Measurements from ENCODE around the gene ERVH48-1.
"Not testable (repeated sequence)": the region's sequence is repeated elsewhere in the genome, so short reads cannot be mapped to it uniquely, and the experiment has no call there.

The ERVH48-1 gene

DNA sequence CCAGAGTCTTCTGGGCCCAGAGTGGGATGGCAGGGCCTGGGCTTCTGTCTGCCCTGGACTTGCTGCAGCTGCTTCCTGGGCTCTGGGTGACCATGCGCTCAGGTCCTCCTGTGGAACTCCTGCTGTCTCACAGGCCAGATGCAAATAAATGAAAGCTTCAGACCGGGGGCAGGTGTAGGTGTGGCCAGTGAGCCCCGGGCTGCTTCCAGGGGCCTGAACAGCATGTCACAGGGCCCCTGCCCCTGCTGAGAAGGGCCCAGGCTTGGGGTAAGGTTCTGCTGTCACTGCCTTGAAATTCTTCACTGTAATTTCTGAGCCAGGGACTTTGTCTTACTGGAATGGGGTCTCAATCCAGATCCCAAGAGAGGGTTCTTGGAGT, 46.5 kb upstream of the ERVH48-1 start:
- Histone ChIP-seq H3K27me3 (ENCODE audit: control insufficient read depth, low read length) (no peaks in the 10 kb centered on the region), H3F3A (ENCODE audit: control insufficient read depth, insufficient read depth) (peaks cover 4% of the 10 kb centered on the region; the same call in 1 of the 2 replicates), H3K4me1 (ENCODE audit: control insufficient read depth, low read length) (peaks cover 25% of the 10 kb centered on the region), H4K20me1 (ENCODE audit: control insufficient read depth, insufficient read depth, low read depth, low read length) (no peaks in the 10 kb centered on the region), H3K9me3 (ENCODE audit: control insufficient read depth, insufficient read depth, low read length) (no peaks in the 10 kb centered on the region), H3K36me3 (ENCODE audit: control insufficient read depth, low read length) (peaks cover 7% of the 10 kb centered on the region), H3K9me2 (replicated peaks; ENCODE audit: control insufficient read depth, low read length) (no peaks in the 10 kb centered on the region), H3K4me3 (ENCODE audit: low read length) (no peak overlapping the region), H3K79me2 (ENCODE audit: control insufficient read depth, low read length) (peaks cover 18% of the 10 kb centered on the region), H3K4me2 (ENCODE audit: low read length) (no peak overlapping the region), H3K27ac (ENCODE audit: low read depth, low read length) (no peak overlapping the region)
- TF ChIP-seq, protein P1, sequence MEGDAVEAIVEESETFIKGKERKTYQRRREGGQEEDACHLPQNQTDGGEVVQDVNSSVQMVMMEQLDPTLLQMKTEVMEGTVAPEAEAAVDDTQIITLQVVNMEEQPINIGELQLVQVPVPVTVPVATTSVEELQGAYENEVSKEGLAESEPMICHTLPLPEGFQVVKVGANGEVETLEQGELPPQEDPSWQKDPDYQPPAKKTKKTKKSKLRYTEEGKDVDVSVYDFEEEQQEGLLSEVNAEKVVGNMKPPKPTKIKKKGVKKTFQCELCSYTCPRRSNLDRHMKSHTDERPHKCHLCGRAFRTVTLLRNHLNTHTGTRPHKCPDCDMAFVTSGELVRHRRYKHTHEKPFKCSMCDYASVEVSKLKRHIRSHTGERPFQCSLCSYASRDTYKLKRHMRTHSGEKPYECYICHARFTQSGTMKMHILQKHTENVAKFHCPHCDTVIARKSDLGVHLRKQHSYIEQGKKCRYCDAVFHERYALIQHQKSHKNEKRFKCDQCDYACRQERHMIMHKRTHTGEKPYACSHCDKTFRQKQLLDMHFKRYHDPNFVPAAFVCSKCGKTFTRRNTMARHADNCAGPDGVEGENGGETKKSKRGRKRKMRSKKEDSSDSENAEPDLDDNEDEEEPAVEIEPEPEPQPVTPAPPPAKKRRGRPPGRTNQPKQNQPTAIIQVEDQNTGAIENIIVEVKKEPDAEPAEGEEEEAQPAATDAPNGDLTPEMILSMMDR (IDR thresholded peaks at IDR 0.05; ENCODE audit: low read depth, low read length, poor library complexity, severe bottlenecking) = no peak

DNA sequence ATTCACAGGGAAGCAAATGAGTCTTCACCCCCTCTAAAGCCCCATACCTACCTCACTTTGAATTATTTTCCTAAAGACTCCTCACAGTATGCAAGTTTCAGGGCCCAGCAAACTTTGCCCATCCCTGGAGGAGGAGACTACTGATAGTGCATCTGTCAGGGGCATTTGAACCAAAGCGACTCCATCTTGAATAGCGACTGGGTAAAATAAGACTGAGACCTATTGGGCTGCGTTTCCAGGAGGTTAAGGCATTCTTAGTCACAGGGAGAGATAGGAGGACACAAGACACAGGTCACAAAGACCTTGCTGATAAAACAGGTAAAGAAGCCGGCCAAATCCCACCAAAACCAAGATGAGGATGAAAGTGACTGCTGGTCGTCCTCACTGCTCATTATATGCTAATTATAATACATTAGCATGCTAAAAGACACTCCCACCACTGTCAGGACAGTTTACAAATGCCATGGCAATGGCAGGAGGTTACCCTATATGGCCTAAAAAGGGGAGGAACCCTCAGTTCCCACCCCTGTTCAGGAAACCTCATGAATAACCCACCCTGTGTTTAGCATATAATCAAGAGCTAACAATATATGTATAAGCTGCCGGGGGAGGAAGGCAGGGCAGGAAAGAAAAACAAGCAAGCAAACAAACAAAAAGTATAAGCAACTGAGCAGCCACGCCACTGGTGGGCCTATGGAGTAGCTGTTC, 45.7 kb upstream of the ERVH48-1 start:
- no peak for TF ChIP-seq EZH2phosphoT487 (IDR thresholded peaks at IDR 0.05; ENCODE audit: borderline replicate concordance, low read length)
- TF ChIP-seq, protein P1 (IDR thresholded peaks at IDR 0.05; ENCODE audit: low read depth, low read length, poor library complexity, severe bottlenecking) = no peak
- H3K79me2 ChIP-seq (ENCODE audit: control insufficient read depth, low read length) = peaks cover 10% of the 10 kb centered on the region
- H3K4me2 ChIP-seq (ENCODE audit: low read length) = no peak overlapping the region
- H3K9me2 ChIP-seq (replicated peaks; ENCODE audit: control insufficient read depth, low read length) = no peaks in the 10 kb centered on the region
- H3F3A ChIP-seq (ENCODE audit: control insufficient read depth, insufficient read depth) = no peaks in the 10 kb centered on the region
- H3K27me3 ChIP-seq (ENCODE audit: control insufficient read depth, low read length) = no peaks in the 10 kb centered on the region
- H4K20me1 ChIP-seq (ENCODE audit: control insufficient read depth, insufficient read depth, low read depth, low read length) = no peaks in the 10 kb centered on the region
- no peak overlapping the region for H3K4me3 ChIP-seq (ENCODE audit: low read length)
- H3K4me1 ChIP-seq (ENCODE audit: control insufficient read depth, low read length) = peaks cover 18% of the 10 kb centered on the region
- H3K36me3 ChIP-seq (ENCODE audit: control insufficient read depth, low read length) = no peaks in the 10 kb centered on the region; the same call in 1 of the 2 replicates
- H3K27ac ChIP-seq (ENCODE audit: low read depth, low read length) = no peak overlapping the region
- H3K9me3 ChIP-seq (ENCODE audit: control insufficient read depth, insufficient read depth, low read length) = no peaks in the 10 kb centered on the region

DNA sequence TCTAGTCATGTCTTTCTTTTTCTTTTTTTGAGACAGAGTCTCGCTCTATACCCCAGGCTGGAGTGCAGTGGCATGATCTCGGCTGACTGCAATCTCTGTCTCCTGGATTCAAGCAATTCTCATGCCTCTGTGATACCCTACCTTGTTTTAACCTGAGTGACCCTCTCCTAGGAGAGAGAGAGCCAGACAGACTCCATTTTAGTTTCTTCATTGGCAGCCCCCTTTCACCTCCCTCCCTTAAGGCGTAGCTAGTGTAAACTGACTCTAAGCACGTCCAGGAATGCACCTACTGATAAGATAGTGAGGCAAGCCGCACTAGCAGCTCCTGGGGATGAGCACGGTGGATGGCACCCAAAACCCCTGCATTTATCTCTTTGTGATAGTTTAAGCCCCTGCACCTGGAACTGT, 43.8 kb upstream of the ERVH48-1 start:
- Histone ChIP-seq H3K4me3 (ENCODE audit: low read length) (no peak overlapping the region), H3K36me3 (ENCODE audit: control insufficient read depth, low read length) (no peaks in the 10 kb centered on the region), H3K27ac (ENCODE audit: low read depth, low read length) (no peak overlapping the region), H4K20me1 (ENCODE audit: control insufficient read depth, insufficient read depth, low read depth, low read length) (no peaks in the 10 kb centered on the region), H3K4me1 (ENCODE audit: control insufficient read depth, low read length) (peaks cover 11% of the 10 kb centered on the region), H3K79me2 (ENCODE audit: control insufficient read depth, low read length) (no peaks in the 10 kb centered on the region), H3K4me2 (ENCODE audit: low read length) (no peak overlapping the region), H3K27me3 (ENCODE audit: control insufficient read depth, low read length) (no peaks in the 10 kb centered on the region), H3K9me3 (ENCODE audit: control insufficient read depth, insufficient read depth, low read length) (no peaks in the 10 kb centered on the region), H3F3A (ENCODE audit: control insufficient read depth, insufficient read depth) (no peaks in the 10 kb centered on the region), H3K9me2 (replicated peaks; ENCODE audit: control insufficient read depth, low read length) (no peaks in the 10 kb centered on the region)
- TF ChIP-seq, protein P1 (IDR thresholded peaks at IDR 0.05; ENCODE audit: low read depth, low read length, poor library complexity, severe bottlenecking) = no peak
- TF ChIP-seq EZH2phosphoT487 (IDR thresholded peaks at IDR 0.05; ENCODE audit: borderline replicate concordance, low read length) = no peak

DNA sequence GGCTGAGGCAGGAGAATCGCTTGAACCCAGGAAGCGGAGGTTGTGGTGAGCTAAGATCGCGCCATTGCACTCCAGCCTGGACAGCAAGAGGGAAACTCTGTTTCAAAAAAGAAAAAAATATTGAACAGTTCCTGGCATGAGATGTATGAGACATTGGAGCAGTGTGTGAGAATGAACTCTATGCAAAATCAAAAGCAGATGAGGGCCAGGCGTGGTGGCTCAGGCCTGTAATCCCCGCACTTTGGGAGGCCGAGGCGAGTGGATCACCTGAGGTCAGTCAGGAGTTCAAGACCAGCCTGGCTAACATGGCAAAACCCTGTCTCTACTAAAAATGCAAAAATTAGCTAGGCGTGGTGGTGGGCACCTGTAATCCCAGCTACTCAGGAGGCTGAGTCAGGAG, 42.2 kb upstream of the ERVH48-1 start:
- H3K27ac ChIP-seq (ENCODE audit: low read depth, low read length); H3K9me2 ChIP-seq (replicated peaks; ENCODE audit: control insufficient read depth, low read length); H3K9me3 ChIP-seq (ENCODE audit: control insufficient read depth, insufficient read depth, low read length); H3K27me3 ChIP-seq (ENCODE audit: control insufficient read depth, low read length); H3K4me2 ChIP-seq (ENCODE audit: low read length); H3K4me3 ChIP-seq (ENCODE audit: low read length); H3F3A ChIP-seq (ENCODE audit: control insufficient read depth, insufficient read depth); H3K4me1 ChIP-seq (ENCODE audit: control insufficient read depth, low read length); H3K36me3 ChIP-seq (ENCODE audit: control insufficient read depth, low read length); H3K79me2 ChIP-seq (ENCODE audit: control insufficient read depth, low read length); H4K20me1 ChIP-seq (ENCODE audit: control insufficient read depth, insufficient read depth, low read depth, low read length): not testable (repeated sequence)

Data from DOHH2 (cell line).